ENCODE data around the gene DBNDD1.

DNA sequence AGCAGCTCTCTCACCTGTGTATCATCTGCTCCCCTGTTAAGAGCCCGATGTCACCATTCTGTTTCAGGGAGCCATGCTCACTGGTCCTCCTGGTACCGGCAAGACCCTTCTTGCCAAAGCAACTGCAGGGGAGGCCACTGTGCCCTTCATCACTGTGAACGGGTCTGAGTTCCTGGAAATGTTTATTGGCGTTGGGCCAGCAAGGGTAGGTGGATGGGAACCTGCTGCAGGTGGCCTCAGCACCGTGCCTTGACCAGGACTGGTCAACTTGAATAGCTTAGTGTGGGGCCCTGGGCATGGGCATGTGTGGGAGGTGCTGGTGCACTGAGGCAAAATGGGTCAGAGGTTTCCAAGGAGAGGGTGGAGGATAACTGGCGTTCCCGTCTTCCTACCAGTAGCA is 28.5 kb downstream of the DBNDD1 start:
- TF ChIP-seq, protein P1, sequence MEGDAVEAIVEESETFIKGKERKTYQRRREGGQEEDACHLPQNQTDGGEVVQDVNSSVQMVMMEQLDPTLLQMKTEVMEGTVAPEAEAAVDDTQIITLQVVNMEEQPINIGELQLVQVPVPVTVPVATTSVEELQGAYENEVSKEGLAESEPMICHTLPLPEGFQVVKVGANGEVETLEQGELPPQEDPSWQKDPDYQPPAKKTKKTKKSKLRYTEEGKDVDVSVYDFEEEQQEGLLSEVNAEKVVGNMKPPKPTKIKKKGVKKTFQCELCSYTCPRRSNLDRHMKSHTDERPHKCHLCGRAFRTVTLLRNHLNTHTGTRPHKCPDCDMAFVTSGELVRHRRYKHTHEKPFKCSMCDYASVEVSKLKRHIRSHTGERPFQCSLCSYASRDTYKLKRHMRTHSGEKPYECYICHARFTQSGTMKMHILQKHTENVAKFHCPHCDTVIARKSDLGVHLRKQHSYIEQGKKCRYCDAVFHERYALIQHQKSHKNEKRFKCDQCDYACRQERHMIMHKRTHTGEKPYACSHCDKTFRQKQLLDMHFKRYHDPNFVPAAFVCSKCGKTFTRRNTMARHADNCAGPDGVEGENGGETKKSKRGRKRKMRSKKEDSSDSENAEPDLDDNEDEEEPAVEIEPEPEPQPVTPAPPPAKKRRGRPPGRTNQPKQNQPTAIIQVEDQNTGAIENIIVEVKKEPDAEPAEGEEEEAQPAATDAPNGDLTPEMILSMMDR (IDR thresholded peaks at IDR 0.05; ENCODE audit: extremely low read depth in 1 of 2, insufficient read depth in 1 of 2, low read depth in 1 of 2, low read length in 2 of 2), result no peak
- TF ChIP-seq, protein P2, sequence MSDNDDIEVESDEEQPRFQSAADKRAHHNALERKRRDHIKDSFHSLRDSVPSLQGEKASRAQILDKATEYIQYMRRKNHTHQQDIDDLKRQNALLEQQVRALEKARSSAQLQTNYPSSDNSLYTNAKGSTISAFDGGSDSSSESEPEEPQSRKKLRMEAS (IDR thresholded peaks at IDR 0.05; ENCODE audit: insufficient read depth, insufficient read length), result no peak
- TF ChIP-seq POLR2A (IDR thresholded peaks at IDR 0.05; ENCODE audit: low read depth, low read length), result no peak
